Limb (tissue), 2 donors: ENCODE measurements around the gene CAMK4.

Experiments used
- DNase-seq, 2 donors: peaks; one replicate each; pipeline ENCODE4 v3.0.0-alpha.2; 2016; ENCODE audit errors: extremely low spot score in 2 of 2

The CAMK4 gene

DNA sequence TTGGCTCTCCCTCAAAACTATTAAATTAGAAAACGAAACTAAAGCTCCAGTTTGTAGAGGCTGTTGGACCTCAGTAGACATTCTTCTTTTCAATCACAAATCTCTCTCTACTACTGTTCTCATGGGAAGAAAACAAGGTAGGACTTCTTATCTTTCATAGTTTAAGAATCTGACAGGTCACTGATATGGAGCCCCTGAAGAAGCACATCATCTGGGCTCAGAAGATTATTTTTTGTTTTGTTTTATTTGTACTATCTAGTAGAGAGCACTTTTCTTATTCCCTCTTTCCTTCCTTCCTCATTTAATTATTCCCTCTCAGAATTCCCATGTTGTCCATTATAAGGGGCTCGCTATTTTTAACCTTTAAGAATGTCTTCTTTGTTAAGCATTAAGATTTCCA lies 261.9 kb downstream of the CAMK4 start:
- DNase-seq: no peak

DNA sequence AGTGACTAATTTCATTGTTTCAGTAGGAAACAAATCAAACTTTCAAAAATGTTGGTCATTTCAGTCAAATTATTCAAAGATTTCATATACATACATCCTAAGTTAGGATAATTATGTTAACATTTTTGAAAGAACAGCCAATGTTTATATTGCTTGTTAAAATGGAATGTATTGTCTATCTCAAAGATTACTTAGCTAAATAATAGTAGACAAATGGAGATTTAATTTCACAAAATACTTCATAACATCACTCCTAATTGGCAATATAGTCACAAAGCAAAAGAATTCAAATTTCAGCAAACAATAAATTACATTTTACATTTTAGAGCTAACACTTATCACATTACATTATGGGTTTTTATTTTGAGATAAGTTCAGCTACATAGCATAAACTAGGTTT lies 262.7 kb downstream of the CAMK4 start:
- no peak for DNase-seq

DNA sequence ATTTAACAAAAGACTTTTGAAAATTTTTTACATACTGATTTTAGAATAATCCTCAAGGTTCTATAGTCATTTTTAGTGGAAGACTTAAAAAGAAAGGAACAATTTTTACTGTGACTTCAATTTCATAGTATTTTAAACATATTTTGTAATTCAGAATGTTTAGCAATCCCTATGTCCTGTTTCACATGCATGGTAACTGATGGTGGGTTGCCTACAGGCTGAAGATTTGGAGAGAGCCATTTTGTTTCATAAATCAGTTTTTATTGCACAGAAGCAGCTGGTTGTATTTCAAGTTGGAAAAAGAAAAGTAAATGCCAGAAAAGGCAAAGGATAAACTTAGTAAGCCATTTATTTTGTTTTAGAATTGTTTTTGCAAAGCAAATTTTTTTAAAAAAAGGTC lies 264.2 kb downstream of the CAMK4 start:
- no peak for DNase-seq

DNA sequence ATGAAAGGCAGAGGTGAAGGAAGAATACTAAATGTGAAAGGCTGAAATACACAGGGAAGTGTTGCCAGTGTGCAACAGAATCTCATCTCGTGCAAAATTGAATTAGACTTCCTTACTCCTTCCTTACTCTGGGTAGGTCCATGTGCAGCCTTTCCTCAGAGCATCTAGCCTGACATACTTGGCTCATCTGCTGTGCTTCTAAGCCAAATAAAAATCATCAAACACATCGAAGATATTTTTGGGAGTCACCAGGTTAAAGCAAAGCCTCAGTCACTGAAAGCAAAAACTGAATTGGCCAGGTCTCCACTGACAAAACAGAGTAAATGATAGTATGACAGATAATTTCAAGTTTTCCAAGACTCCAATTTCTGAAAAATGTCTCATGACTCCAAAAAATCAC lies 268.8 kb downstream of the CAMK4 start:
- no peak for DNase-seq

DNA sequence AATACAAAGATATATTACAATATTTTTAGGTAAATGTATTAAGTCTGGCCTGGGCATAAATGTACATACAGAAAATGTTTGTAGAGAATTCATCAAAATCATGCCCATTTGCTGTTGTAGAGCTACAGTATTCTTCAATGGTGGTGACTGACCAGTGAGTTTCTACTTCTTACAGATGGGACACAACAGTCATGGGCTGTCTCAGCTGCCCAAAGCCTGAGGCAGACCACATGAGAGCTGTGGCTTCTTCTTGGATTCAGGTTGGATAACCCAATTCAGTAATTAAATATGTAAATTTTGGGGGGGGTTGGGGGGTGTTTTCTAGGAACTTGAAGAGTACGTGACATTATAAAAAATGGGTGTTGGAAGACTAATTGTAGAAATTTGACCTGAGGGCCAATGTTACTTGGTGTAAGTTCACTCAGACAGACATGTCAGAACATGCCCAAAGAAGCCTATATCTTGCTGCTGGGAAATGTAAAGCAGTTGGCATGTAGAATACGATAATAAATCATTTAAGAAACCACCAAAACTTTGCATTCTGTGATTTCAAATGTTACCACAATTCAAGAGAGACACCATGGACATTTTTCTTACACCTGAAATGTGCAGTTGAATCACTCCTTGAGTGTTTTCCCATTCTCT lies 270.3 kb downstream of the CAMK4 start:
- DNase-seq: no peak

DNA sequence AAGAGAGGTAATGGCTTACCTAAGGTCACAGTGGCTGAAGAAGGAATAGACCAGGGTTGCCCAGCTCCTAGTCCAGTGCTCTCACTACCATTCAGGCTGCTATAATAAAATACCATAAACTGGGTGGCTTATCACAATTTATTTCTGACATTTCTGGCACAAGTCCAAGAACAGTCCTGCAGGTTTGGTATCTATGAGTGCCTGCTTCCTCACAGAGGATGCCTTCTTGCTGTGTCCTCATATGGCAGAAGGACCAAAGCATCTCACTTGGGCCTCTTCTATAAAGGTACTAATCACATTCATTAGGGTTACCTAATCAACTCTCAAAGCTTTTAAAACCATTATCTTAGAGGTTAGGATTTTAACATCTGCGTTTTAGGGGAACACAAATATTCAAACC lies 271.0 kb downstream of the CAMK4 start:
- no peak for DNase-seq

DNA sequence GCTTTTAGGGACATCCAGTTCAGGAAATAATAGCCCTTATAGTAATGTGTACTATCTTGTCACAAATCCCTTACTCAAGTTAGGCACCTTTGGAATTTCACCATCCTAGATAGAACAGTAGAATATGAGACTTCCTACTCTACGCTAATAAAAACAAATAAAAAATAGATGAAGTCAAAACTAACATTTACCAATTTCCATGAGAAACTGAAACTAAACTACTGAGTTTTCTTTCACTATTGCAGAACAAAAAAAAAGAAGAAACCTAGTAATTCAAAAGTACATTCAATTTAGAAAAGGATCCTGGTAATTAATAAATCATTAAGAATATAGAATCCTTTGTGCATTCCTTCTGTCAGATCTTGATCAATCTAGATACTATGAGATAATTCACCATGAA lies 274.2 kb downstream of the CAMK4 start:
- DNase-seq: no peak

DNA sequence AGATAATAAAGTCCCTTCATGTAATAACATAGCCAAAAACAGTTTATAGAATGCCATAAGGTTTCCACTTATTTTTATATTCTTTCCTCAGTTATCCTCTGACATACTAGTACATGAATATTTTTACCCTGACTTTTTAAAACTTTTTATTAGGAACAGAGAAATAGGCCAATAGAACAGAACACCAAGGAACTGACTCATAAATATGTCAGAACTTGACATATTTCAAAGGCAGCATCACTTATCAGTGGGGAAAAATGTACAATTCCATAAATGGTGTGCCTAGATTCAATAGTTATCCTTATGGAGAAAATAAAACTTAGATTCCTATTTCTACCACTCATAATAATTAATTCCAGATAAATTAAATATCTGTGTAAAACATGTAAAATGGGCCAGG lies 278.8 kb downstream of the CAMK4 start:
- no peak for DNase-seq

DNA sequence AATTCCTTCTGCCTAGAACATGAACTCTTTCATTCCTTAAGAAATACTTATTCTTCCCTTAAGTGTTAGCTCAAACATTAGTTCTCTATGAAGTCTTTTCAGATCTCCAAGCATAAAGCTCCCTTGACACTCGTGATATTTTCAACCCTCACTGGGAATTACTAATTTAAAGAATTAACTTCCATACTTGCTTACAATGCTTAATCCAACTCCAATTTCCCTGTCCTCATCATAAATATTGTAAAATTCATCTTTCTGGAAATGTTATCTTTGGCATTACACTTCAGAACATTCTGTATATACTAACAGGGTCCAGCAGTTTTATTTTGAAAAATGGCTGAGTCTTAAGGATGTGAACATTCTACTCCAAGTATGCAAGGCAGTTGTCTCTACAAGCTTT lies 280.9 kb downstream of the CAMK4 start:
- DNase-seq: no peak

DNA sequence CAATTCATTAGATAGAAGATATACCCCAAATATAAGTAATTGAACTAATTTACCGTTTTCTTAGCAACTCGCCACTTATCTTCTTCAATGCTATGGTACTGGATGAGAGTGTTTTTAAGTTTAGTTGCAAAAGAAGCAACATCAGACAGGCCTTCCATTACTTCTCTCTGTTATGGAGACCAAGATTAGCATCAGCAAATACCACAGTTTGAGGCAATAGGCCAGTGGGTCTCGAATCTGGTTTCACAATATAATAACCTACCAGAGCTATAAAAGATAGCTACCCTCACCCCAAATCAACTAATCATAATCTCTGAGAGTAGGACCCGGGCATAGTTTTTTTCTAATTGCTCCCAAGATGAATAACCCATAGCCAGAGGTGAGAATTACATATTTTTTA lies 283.1 kb downstream of the CAMK4 start:
- no peak for DNase-seq

DNA sequence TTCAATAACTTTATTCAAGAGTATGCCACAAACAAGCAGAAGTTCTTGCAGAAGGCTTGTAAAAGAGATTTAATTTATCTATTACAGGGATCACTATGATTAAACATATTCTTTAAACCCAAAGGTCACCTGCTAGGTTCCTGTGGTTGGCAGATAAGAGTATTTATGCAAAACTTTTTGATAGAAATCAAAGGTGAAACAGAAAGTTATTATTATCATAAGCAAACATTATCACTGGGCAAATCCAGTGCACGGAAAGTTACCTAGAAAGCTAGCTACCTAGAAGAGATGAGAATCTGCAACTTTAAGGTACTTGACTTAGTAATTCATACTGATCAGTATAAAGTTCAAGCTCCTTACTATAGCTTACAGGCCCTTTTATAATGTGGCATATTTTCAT lies 284.9 kb downstream of the CAMK4 start:
- DNase-seq: no peak

DNA sequence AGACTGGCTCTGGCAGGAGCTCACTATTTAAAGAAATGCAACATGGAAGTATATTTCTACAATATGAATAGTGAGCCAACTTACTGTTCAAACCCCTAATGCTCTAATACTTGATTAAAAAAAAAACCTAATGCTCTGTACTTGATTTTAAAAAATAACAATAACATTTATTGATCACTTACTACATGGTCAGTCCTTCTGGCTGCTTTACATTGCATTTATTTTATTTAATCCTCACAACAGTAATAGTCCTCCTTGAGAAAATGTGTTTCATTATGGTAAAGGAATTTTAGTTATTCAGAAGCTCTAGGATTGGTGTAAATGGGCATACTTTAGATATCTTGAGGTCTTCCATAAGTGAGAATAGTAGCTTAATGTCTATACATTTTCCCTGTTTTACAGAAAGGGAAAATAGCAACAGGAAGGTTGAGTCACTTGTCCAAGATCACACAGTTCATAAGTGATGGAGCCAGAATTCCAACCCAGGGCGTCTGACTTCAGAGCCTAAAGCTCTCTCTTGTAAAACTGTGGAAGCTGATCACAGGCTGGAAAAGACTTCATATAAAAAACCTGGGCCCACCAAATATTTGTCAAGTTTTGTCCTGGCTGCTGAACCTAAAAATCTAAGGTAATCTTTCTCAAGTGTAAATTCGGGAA lies 287.1 kb downstream of the CAMK4 start:
- no peak for DNase-seq

DNA sequence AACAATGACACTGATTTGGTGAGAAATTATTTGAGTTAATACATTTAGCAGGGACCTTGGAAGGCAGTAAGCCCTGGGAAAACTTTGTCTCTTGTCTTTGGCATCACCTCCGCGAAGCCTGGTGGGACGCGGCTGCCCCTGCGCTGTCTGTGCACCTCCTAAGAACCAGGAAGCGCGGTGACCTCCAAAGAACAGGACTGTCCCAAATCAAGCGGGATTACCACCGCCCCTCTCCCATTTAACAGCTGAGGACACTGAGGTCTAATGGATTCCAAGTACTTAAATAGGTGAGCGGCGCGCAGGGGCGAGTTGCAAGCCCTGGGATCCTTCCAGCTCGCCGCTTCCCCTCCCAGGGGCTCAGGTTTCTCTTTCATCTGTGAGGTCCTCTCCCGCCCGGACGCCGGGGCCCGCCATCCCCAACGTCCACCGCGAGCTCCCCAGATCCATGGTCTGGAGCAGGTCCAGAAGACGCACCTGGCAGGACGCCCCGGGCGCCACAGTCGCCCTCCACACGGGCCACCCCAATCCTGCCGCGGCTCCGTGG lies 287.7 kb downstream of the CAMK4 start:
- no peak for DNase-seq

DNA sequence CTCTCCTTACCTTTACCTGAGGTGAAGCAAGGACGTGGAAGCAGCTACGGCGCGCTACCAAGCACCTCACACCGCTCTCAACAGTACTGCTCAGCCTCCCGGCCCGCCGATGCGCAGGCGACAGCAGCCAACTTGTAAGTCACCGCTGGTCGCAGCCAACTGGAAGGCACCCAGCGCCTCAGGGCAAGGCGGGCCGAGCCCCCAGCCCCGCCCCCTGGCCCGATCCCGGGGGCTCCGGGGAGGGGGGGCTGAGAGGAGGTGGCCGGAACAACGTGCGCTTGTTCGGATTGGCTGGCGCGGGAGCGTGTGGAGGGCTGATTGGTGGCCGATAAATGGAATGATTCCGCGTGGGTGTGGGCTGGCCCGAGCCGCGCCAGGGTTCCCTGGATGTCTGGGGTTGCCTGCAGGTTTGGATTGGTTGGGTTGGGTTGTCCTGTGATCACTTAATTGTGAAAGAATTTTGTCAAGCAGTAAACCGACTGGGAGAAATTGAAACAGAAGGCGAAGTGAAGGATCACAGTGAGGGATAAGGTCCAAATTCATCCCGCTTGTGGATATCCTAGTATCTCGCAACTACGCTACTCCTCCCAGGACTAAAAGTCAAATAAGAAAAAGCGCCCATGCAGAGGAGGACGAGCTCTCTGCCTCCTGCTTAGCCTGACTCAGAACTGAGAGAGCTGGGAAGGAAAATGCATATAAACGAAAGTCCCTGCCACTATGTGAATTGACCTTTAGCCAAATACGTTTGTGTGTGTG lies 288.4 kb downstream of the CAMK4 start, which contains the start of gene STARD4:
TSS of gene STARD4 (minus strand) at position 161 of the 756 bp plus-strand sequence. CDS start 5,102 bp downstream, outside the sequence.
- DNase-seq: peak; percentile 95 to 96

DNA sequence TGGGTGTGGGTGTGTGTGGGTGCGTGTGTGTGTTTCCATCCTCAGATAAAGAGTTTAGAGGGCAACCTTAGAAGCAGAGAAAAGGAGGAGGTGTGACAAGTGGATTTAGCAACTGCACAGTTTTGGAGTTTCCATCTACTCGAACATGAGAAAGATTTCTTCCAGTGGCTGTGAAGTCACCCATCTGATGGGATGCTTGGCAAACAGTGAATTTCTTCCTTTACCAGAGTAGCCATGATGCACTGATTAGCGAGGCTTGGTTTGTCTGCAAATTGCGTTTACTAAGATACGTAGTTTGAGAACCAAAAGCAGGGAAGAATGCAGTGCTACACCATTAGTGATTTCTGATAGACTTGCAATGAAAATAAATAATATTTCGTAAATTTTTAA lies 288.9 kb downstream of the CAMK4 start:
- no peak for DNase-seq

DNA sequence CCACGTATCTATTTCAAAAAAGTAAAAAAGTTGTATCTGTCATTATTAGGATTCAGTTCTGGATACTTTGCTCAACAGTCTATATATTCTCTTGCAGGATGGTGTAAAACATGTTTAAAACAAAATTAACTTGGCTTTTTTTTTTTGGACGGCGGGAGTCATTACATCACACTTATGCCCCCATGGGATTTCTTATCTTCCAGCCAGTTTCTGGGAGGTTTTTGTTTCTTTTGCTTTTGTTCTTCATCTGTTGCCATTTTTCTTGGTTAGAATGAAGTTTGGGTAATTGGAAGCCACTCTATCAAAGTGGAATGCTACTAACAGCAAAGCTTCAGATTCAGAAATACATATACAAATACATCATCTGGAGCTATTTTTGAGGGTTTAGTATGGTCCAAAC lies 289.9 kb downstream of the CAMK4 start:
- DNase-seq: no peak

DNA sequence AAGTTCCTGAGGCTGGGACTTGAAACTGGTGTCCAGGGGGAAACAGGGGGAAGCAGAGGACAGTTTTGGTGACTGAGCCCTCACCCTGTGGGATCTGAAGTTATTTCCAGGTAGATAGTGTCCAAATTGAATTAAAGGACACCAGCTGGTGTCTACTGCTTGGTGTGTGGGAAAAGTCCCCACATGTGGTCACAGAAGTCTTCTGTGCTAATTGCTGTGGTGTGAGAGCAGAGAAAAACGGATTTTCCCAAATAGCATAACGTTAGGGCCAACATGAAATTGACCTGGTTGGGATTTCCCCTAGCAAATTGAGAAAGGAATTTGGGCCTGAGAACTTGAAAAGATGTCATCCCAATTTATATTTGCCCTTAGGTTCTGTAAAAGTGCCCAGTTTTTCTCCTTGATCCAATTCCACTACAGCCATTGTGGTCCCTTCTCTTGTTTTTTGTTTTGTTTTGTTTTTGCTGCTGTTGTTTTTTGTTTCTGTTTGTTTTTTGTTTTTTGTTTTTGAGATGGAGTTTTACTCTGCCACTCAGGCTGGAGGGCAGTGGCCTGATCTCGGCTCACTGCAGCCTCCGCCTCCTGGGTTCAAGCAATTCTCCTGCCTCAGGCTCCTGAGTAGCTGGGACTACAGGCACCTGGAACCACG lies 293.8 kb downstream of the CAMK4 start:
- no peak for DNase-seq

DNA sequence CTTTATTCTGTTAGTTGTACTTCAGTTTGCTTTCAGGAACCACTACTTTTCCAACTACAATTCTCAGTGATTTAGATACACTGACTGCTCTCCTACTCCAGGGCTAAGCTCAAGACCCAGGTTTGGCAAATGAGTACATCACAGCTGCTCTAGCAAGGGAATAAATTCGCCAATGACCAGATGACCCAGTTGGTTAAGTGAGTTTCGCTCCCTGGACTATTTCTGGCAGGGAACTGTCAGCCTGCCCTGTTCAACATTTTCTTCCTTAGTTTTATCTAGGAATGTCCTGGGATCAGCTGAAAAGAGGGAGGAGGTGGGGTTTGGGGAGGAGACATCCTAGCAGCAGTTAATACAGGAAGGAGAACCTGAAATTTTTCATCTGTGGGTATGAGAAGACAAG lies 294.6 kb downstream of the CAMK4 start:
- no peak for DNase-seq

DNA sequence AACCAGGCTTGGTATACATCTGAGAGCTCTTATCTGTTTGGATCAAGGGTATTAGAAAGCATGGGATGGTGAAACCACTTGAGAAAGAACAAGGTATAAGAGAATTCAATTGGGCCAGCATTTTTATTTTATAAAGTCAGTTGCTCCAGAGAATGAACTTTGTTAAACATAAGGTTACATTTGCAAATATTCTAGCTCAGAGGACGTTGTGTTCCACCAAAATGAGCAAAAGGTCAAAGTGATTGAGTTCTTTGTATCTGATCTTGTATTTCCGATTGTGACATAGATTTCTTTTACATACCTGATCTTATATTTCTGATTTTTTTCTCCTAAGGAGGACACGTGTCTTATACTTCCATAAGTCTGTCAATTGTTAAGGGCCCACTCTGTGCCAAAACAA lies 296.7 kb downstream of the CAMK4 start:
- no peak for DNase-seq

DNA sequence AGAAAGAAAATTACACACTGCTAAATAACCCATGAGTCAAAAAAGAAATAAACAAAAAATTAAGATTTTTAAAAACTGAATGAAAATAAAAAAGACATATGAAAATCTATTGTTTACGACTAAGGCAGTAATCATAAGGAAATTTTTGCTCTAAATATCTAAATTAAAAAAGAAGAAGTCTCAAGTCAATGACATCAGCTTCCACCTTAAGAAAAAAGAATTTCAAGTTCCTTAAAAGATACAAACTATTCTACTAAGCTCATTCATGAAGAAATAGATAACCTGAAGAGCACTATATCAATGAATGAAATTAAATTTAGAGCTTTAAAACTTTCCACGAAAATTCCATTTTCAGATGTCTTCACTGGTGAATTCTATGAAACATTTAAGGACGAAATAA lies 303.9 kb downstream of the CAMK4 start:
- DNase-seq: no peak

DNA sequence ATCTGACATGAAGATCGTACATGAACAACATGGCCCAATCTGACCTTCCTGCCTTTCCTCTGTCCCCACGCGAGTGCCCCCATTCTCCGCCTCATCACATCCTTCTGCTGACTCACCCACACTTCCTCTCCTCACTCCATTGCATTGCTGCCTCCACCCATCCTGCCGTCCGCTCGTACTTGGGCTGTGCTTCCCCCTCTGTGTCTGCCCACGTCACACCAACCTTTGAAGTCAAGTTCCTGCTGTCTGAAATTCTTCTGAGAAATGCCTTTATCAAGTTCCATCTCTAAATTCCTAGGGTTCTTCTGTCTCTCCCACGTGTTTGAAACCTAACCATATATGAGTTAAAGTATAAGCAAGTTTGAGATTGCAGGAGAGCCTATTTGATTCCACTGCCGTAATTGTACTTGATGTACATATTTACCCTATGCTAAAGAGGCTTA lies 306.1 kb downstream of the CAMK4 start:
- no peak for DNase-seq
